ENCODE results near the gene DISC1. TPM values are rescaled to one million over a fixed set of nuclear protein-coding genes. Genes with fewer than 3 reads are reported as not detected.

DISC1 gene
- total RNA-seq, 1 experiment from 2014 or later: 2.1 TPM

GRCh38 chr1:231735941-231736340, 109.4 kb downstream of the DISC1 start:
- TF ChIP-seq CTCF (IDR thresholded peaks at IDR 0.05; ENCODE audit: unreplicated experiment): no peak
- ChIA-PET POLR2A (interaction anchor here (1.2 kb wide), 1 partner anchor 21 kb away, joined by 4 read pairs; no protein-coding TSS in a partner anchor), CTCF (interaction anchor here (0.5 to 3.3 kb wide), 6 partner anchors 11 to 125 kb away, joined by 3 to 16 read pairs (median 4); no protein-coding TSS in a partner anchor)
- H3K4me1 Mint-ChIP-seq (ENCODE audit: insufficient read depth, unreplicated experiment): no peaks in the 10 kb centered on the region
- H3K9me3 Mint-ChIP-seq (ENCODE audit: unreplicated experiment): peaks cover 7% of the 10 kb centered on the region
- no peak for DNase-seq (ENCODE audit: unreplicated experiment)
- H3K36me3 Mint-ChIP-seq (ENCODE audit: insufficient read depth, unreplicated experiment): no peaks in the 10 kb centered on the region
- BruUV-seq (replicated peaks): no TSS peak
- H3K27me3 Mint-ChIP-seq (ENCODE audit: insufficient read depth, unreplicated experiment): no peaks in the 10 kb centered on the region
- intact Hi-C loops (cut with micrococcal nuclease): no loop called here
- H3K4me3 Mint-ChIP-seq (ENCODE audit: unreplicated experiment): no peak overlapping the region
- H3K27ac Mint-ChIP-seq (ENCODE audit: low read depth, unreplicated experiment): no peak overlapping the region

- Mint-ChIP-seq H3K36me3 (ENCODE audit: insufficient read depth, unreplicated experiment) (no peaks in the 10 kb centered on the region), H3K27me3 (ENCODE audit: insufficient read depth, unreplicated experiment) (no peaks in the 10 kb centered on the region), H3K9me3 (ENCODE audit: unreplicated experiment) (peaks cover 7% of the 10 kb centered on the region), H3K4me1 (ENCODE audit: insufficient read depth, unreplicated experiment) (no peaks in the 10 kb centered on the region), H3K27ac (ENCODE audit: low read depth, unreplicated experiment) (no peak overlapping the region), H3K4me3 (ENCODE audit: unreplicated experiment) (no peak overlapping the region)
- ChIA-PET CTCF (interaction anchor here (0.5 to 3.3 kb wide), 4 partner anchors 11 to 125 kb away, joined by 3 to 16 read pairs (median 4); no protein-coding TSS in a partner anchor), POLR2A (interaction anchor here (1.2 kb wide), 1 partner anchor 20 kb away, joined by 4 read pairs; no protein-coding TSS in a partner anchor)
- TF ChIP-seq CTCF (IDR thresholded peaks at IDR 0.05; ENCODE audit: unreplicated experiment): no peak
- intact Hi-C loops (cut with micrococcal nuclease): no loop called here
- BruUV-seq (replicated peaks): no TSS peak
- DNase-seq (ENCODE audit: unreplicated experiment): no peak
Observed at GRCh38 chr1:231736464-231736863, 109.9 kb downstream of the DISC1 start.

- no TSS peak for BruUV-seq (replicated peaks)
- no peak for TF ChIP-seq CTCF (IDR thresholded peaks at IDR 0.05; ENCODE audit: unreplicated experiment)
- no peaks in the 10 kb centered on the region for H3K36me3 Mint-ChIP-seq (ENCODE audit: insufficient read depth, unreplicated experiment)
- intact Hi-C loops (cut with micrococcal nuclease): no loop called here
- H3K9me3 Mint-ChIP-seq (ENCODE audit: unreplicated experiment): peaks cover 7% of the 10 kb centered on the region
- ChIA-PET POLR2A (no interaction called here), CTCF (interaction anchor here (0.6 to 1.3 kb wide), 2 partner anchors 16 to 18 kb away, joined by 3 to 5 read pairs; no protein-coding TSS in a partner anchor)
- no peaks in the 10 kb centered on the region for H3K4me1 Mint-ChIP-seq (ENCODE audit: insufficient read depth, unreplicated experiment)
- no peaks in the 10 kb centered on the region for H3K27me3 Mint-ChIP-seq (ENCODE audit: insufficient read depth, unreplicated experiment)
- H3K27ac Mint-ChIP-seq (ENCODE audit: low read depth, unreplicated experiment): no peak overlapping the region
- no peak for DNase-seq (ENCODE audit: unreplicated experiment)
- no peak overlapping the region for H3K4me3 Mint-ChIP-seq (ENCODE audit: unreplicated experiment)
Observed at GRCh38 chr1:231738554-231738953, 112.0 kb downstream of the DISC1 start.

- no peak for DNase-seq (ENCODE audit: unreplicated experiment)
- no TSS peak for BruUV-seq (replicated peaks)
- intact Hi-C loops (cut with micrococcal nuclease): no loop called here
- H3K36me3 Mint-ChIP-seq (ENCODE audit: insufficient read depth, unreplicated experiment): no peaks in the 10 kb centered on the region
- peaks cover 6% of the 10 kb centered on the region for H3K9me3 Mint-ChIP-seq (ENCODE audit: unreplicated experiment)
- no peaks in the 10 kb centered on the region for H3K4me1 Mint-ChIP-seq (ENCODE audit: insufficient read depth, unreplicated experiment)
- no peaks in the 10 kb centered on the region for H3K27me3 Mint-ChIP-seq (ENCODE audit: insufficient read depth, unreplicated experiment)
- no peak for TF ChIP-seq CTCF (IDR thresholded peaks at IDR 0.05; ENCODE audit: unreplicated experiment)
- H3K27ac Mint-ChIP-seq (ENCODE audit: low read depth, unreplicated experiment): no peak overlapping the region
- ChIA-PET CTCF (interaction anchor here (2.9 to 4.8 kb wide), 2 partner anchors 13 kb away, joined by 28 read pairs; no protein-coding TSS in a partner anchor), POLR2A (interaction anchor here (1.3 kb wide), 1 partner anchor 13 kb away, joined by 3 read pairs; no protein-coding TSS in a partner anchor)
- no peak overlapping the region for H3K4me3 Mint-ChIP-seq (ENCODE audit: unreplicated experiment)
Observed at GRCh38 chr1:231743966-231744365, 117.4 kb downstream of the DISC1 start.

All from MCF 10A (cell line).